Left ventricle myocardium superior (tissue), 1 donor: Measurements from ENCODE around the gene IGF2BP3. TPM values are rescaled to one million over a fixed set of nuclear protein-coding genes. Genes with fewer than 3 reads are reported as not detected.
A peak's percentile ranks its signal among the peaks of the same experiment; 100 is the strongest.

Experiments
- ATAC-seq: fragments of 200-7000 bp; cut with Tn5 transposase; one replicate; pipeline ENCODE4 v1.9.1; 2020; ENCODE audit warnings: mild to moderate bottlenecking, moderate library complexity
- DNase-seq: peaks from one replicate; pipeline ENCODE4 v3.0.0-alpha.2; 2020
- intact Hi-C: fragments of 100-400 bp; cut with micrococcal nuclease; formaldehyde crosslinking; loops from one replicate; pipeline ENCODE4 v1.11.0; 2022
- total RNA-seq: library from RNA; stranded (reverse); fragmentation: NEBNext Ultra II Directional; extraction: Animal tissue kit (Norgen Biotek cat#: 25700); gene quantifications from one replicate; pipeline ENCODE4 v1.2.1, GENCODE V29; 2021
- donor health status: DM: no; HTN: yes; CAD: no; lungs with severe emphysema.

Gene IGF2BP3
- total RNA-seq, 1 donor from 2014 or later, result not detected

GRCh38 chr7:23349484-23350157 is 120.7 kb downstream of the IGF2BP3 start:
- intact Hi-C loops, result no loop called here
- no peak for ATAC-seq
- DNase-seq, result no peak

GRCh38 chr7:23347682-23348180 is 122.6 kb downstream of the IGF2BP3 start:
- ATAC-seq, result no peak
- DNase-seq, result no peak
- intact Hi-C loops, result no loop called here

GRCh38 chr7:23347033-23347681 is 123.1 kb downstream of the IGF2BP3 start:
- intact Hi-C loops, result no loop called here
- no peak for DNase-seq
- no peak for ATAC-seq

GRCh38 chr7:23346316-23346715 is 124.0 kb downstream of the IGF2BP3 start:
- intact Hi-C loops, result no loop called here
- ATAC-seq (no peak), DNase-seq (no peak)

GRCh38 chr7:23345601-23346000 is 124.7 kb downstream of the IGF2BP3 start:
- ATAC-seq (no peak), DNase-seq (no peak)
- intact Hi-C loops, result no loop called here

- DNase-seq, result no peak
- intact Hi-C loops, result no loop called here
- ATAC-seq, result no peak
Measured at GRCh38 chr7:23343806-23344475, 126.3 kb downstream of the IGF2BP3 start.

- DNase-seq, result no peak
- no peak for ATAC-seq
- intact Hi-C loops, result no loop called here
Measured at GRCh38 chr7:23343102-23343501, 127.2 kb downstream of the IGF2BP3 start.

- no peak for DNase-seq
- intact Hi-C loops, result no loop called here
- no peak for ATAC-seq
Measured at GRCh38 chr7:23341846-23342598, 128.3 kb downstream of the IGF2BP3 start.

- intact Hi-C loops, result no loop called here
- DNase-seq (no peak), ATAC-seq (no peak)
Measured at GRCh38 chr7:23338863-23339262, 131.4 kb downstream of the IGF2BP3 start.

GRCh38 chr7:23338439-23338838 is 131.9 kb downstream of the IGF2BP3 start:
- DNase-seq, result no peak
- no peak for ATAC-seq
- intact Hi-C loops, result no loop called here

- DNase-seq, result no peak
- intact Hi-C loops, result no loop called here
- ATAC-seq, result no peak
Measured at GRCh38 chr7:23337374-23337773, 132.9 kb downstream of the IGF2BP3 start.

GRCh38 chr7:23336799-23337283 is 133.4 kb downstream of the IGF2BP3 start:
- ATAC-seq, result no peak
- intact Hi-C loops, result no loop called here
- no peak for DNase-seq

GRCh38 chr7:23336086-23336485 is 134.2 kb downstream of the IGF2BP3 start:
- ATAC-seq (no peak), DNase-seq (no peak)
- intact Hi-C loops, result no loop called here

GRCh38 chr7:23335621-23336020 is 134.7 kb downstream of the IGF2BP3 start:
- intact Hi-C loops, result no loop called here
- DNase-seq, result no peak
- ATAC-seq, result no peak

- ATAC-seq, result no peak
- intact Hi-C loops, result no loop called here
- DNase-seq, result no peak
Measured at GRCh38 chr7:23335136-23335535, 135.2 kb downstream of the IGF2BP3 start.

GRCh38 chr7:23334482-23335056 is 135.7 kb downstream of the IGF2BP3 start:
- DNase-seq (no peak), ATAC-seq (peak; percentile 41)
- intact Hi-C loops, result no loop called here

GRCh38 chr7:23333671-23334246 is 136.5 kb downstream of the IGF2BP3 start:
- intact Hi-C loops, result no loop called here
- DNase-seq (peak; percentile 54), ATAC-seq (peak; percentile 74)

GRCh38 chr7:23332910-23333612 is 137.2 kb downstream of the IGF2BP3 start:
- peak; percentile 78 for ATAC-seq
- peak; percentile 32 for DNase-seq
- intact Hi-C loops, result no loop called here
